Stimulated activated CD8-positive, alpha-beta memory T cell treated with anti-CD3 and anti-CD28 coated beads, Interleukin-15, amount 100 ng/mL, for 1 hour (primary cell): ENCODE results near the gene XXYLT1.
"Not testable (repeated sequence)": the region's sequence is repeated elsewhere in the genome, so short reads cannot be mapped to it uniquely, and the experiment has no call there.

Experiments
- DNase-seq: peaks from one replicate; pipeline ENCODE4 v3.0.0-alpha.2; 2020; ENCODE audit warnings: low read depth

The XXYLT1 gene

GRCh38 chr3:195270817-195271409 lies at the start of gene XXYLT1:
TSS of gene XXYLT1 (minus strand) at chr3:195271159. CDS start at chr3:195271058, 101 bp downstream.
- peak; percentile 81 for DNase-seq

DNA sequence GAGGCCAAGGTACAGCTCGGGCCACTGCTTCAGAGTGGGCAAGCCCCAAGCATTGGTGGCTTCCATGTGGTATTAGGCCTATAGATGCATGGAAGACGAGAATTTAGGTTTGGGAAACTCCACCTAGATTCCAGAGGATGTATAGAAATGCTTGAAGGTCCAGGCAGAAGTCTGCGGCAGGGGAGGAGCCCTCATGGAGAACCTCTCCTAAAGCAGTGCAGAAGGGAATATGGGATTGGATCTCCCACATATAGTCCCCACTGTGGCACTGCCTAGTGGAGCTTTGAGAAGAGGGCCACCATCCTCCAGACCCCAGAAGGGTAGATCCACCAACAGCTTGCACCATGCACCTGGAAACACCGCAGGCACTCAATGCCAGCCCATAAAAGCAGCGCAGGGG lies 48.1 kb upstream of the XXYLT1 start:
- DNase-seq, result no peak

DNA sequence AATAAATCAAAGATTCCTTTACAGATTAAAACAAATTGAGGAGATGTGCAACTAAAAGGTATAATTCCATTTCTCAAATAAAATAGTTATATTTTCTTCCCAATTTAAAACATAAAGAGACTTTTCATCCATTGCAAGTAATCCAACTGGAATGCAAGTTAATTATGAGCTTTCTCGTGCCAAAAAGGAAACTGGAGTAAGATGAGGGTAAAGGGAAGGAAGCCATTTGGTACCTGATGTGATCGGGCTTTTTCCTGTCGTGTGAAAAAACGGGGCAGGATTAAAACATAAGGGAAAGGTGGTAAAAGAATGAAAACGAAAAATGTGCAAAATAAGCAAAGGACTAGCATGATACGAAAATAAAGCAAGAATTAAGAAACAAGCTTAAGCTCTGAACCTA lies 41.8 kb upstream of the XXYLT1 start:
- DNase-seq, result no peak

DNA sequence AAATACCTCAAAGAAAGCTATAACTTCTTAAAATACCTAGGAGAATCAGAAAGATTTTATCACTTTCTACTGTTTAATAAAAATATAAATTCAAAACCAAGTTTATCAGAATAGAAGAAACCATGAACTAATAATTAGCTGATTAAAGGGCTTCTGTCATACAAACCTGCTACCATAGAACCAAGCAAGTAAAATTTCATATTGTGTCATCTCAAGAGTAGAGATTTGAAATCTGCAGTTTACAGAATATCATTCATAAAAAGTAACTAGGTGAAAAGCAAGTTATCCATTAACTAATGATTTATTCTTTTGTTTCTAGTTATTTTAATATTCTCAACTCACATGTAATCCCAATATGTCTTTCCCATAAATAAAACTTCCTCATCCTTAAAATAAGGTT lies 36.8 kb upstream of the XXYLT1 start:
- no peak for DNase-seq

DNA sequence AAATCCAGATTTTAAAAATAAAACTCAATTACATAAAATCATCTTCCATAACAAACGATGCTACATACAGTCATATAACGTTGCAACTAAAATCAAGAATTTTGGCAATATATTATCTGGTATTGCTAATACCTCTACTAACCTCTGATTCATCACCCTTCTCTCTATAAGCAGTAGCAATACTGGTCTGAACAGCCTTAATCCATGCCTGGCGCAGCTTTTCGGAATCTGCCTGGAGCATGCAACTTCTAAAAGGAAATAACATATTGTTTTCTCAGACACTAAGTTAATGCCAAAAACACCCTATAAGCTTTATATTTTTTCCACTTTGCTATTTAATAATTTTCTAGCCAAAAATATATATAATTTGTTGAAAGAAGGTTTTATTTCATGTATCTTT lies 35.4 kb upstream of the XXYLT1 start:
- no peak for DNase-seq

DNA sequence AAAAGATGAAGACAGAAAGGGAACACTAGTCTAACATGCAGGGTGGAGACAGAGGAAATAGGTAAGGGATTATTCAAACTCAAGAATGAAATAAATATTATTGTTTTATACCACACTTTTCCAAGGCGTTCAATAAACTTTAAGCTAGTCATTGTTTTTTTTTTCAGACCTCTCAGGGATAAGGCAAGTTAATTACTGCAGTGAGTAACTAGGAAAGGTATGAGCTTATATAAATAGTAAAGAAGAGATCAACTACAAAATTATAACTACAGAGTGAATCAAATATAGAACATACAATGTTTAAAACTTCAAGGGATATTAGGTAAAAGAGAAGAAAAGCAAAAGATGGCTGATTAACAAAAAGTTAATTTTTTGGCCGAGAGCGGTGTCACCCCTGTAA lies 31.5 kb upstream of the XXYLT1 start:
- no peak for DNase-seq

DNA sequence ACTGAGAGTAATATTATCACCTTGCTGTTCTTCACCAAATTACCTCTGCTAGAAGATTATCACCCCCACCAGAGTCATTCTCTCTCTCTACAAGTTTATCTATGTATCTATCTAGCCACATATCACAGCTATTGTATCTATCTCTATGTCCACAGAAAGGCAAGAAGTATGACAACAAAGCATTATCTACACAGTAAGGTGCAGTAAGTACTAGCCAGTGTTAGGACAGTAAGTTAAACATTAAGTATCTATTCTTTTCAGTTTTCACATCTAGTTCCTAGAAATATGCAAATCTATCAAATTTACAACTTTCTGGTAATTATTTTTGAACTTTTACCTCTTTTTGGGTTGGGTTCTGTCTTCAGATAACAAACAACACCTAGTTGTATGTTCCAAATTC lies 26.5 kb upstream of the XXYLT1 start:
- no peak for DNase-seq

GRCh38 chr3:195296662-195297061 lies 25.7 kb upstream of the XXYLT1 start:
- no peak for DNase-seq

GRCh38 chr3:195291121-195291520 lies 20.2 kb upstream of the XXYLT1 start:
- DNase-seq, result no peak

GRCh38 chr3:195290643-195291042 lies 19.7 kb upstream of the XXYLT1 start:
- not testable (repeated sequence) for DNase-seq

DNA sequence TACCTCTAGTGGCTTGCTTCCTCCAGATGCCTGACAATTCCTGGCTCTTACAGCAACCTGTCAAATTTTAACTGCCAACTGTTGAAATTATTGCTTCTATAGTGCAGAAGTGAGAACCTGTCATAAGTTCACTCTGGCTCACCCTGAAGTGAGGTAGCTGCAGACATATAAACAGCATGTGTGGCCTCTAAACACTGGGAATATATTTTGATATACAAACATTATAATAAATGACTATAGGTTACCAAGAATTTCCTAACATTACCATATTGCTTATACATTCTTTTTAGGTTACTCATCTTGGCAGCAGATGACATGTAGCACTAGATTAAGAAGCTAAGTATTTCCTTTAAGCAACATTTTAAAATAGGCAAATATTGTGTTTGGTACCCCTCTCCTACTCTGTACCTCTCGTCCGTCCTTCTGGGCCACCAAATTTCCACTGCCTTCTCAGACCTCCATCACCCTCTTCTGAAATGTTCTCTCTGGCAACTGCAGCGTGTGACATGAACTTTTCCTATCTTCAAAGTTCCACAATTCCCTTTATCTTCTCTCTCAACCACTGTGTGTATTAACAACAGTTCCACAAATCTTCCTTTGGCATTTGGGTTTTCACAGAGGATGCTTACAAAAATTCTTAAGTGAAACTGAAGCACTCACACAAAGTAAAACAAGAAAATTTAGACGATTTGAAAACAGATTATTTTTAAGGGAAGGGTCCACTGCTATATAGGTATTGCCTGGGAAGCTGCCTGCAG lies 15.3 kb upstream of the XXYLT1 start:
- DNase-seq, result no peak

- no peak for DNase-seq
These were observed 14.4 kb upstream of the XXYLT1 start for GRCh38 chr3:195285372-195285771.

DNA sequence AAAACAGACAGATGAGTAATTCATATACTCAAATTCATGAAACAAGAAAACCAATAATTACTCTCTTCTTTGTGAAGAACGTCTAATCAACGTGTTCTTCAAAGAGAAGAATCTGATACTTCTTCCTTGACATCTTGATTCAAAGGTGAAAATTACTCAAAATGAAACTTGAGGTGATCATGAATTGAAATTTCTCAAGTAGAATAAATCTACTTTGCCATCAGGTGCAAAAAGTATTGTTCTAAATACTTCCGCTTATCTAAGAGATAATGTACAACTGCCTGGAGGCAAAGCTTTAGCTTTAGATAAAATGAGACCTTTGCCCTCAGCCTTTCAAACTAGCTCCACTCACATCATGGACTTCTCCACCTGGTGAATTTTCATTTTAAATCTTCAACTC lies 13.9 kb upstream of the XXYLT1 start:
- no peak for DNase-seq

GRCh38 chr3:195282961-195283360 lies 12.0 kb upstream of the XXYLT1 start:
- no peak for DNase-seq

DNA sequence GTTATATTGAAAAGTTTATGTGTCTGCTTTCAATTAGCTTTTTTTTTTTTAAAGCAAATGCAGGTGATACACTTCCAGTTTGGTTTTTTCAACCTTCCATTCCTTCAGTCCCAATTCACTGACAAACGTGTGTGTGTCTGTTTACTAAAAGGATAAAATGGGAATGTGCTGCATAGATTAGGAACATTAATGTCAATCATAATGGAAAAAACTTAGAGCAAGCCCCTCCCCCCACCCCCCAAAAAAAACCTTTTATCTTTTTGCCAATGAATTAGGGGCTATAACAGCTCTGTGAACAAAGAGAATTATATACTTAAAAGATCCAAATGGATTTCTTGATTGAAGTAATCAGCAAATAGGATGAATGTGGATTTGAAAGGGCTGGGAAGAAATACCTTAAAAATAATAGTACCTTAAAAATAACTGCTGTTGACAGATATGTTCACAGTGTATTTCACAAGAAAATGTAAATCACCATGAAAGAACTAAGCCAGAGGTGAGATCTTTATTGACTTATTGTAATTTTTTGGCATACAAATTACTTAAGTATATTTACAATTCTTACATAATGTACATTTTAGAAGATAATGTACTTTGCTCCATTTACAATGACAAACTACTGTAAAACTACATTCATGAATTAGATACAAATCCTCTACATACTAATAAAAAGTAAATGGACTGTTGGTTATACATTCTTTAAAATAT lies 3.5 kb upstream of the XXYLT1 start:
- DNase-seq, result no peak

DNA sequence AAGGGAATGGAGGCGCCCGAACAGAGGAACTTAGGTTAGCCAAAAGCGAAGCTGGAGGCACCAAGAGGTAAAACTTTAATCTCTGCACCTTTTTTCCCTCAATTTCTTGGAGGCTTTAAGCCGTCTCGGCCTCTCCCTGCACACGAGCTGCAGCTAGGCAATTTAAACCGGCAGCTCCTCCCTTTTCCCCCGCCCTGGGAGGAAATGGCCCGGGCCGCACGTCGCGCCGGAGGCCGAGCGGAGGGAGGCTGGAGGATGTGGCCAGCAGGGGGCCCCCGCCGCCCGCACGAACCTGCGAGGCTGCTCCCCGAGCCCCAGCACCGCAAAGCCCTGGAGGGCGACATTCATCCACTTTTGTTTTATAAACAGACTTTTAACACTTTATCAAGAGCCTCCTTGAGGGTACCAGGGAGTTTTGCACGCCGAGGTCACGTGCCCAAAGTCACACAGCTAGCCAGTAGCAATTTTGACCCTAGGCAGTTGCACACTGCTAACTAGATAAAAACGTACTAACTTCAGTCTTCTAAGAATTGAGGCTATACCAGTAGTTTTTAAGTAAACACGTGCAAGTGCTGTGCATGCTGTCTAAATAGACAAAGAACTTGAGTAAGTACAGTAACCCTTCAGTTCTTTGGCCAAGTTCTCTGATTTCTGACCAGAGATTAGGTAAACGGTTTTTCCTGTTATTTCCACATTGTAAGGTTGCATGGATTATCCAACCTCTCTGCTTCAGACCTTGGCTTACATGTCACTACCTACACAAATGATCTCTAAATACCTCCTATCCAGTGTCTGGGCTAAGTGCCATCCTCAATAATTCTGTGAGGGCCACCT lies 668 bp upstream of the XXYLT1 start:
- peak; percentile 74 for DNase-seq

- no peak for DNase-seq
These were observed 711 bp downstream of the XXYLT1 start for GRCh38 chr3:195270079-195270816.

GRCh38 chr3:195269375-195270078 lies 1.4 kb downstream of the XXYLT1 start:
- no peak for DNase-seq

GRCh38 chr3:195268576-195269309 lies 2.2 kb downstream of the XXYLT1 start:
- DNase-seq, result no peak

- DNase-seq, result no peak
These were observed 3.9 kb downstream of the XXYLT1 start for GRCh38 chr3:195267096-195267495.
